Stimulated activated CD4-positive, alpha-beta T cell treated with anti-CD3 and anti-CD28 coated beads, Interleukin-1b, Interleukin-23, amount 100 ng/mL, for 24 hours (primary cell): ENCODE measurements around the gene ELL.
"Not testable (repeated sequence)": the region's sequence is repeated elsewhere in the genome, so short reads cannot be mapped to it uniquely, and the experiment has no call there.

ENCODE experiments used
- DNase-seq, 4 experiments: peaks; one replicate each; pipeline ENCODE4 v3.0.0-alpha.2; 2020; ENCODE audit warnings: low read depth in 4 of 4, low spot score in 1 of 4

Gene ELL

DNA sequence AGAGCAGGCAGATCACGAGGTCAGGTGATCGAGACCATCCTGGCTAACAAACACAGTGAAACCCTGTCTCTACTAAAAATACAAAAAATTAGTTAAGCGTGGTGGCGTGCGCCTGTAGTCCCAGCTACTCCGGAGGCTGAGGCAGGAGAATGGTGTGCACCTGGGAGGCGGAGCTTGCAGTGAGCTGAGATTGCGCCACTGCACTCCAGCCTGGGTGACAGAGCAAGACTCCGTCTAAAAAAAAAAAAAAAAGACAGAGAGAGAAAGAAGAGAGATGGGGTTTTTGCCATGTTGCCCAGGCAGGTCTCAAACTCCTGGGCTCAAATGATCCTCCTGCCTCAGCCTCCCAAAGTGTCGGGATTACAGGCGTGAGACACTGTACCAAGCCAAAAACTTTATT lies 116.1 kb downstream of the ELL start:
- not testable (repeated sequence) for DNase-seq

DNA sequence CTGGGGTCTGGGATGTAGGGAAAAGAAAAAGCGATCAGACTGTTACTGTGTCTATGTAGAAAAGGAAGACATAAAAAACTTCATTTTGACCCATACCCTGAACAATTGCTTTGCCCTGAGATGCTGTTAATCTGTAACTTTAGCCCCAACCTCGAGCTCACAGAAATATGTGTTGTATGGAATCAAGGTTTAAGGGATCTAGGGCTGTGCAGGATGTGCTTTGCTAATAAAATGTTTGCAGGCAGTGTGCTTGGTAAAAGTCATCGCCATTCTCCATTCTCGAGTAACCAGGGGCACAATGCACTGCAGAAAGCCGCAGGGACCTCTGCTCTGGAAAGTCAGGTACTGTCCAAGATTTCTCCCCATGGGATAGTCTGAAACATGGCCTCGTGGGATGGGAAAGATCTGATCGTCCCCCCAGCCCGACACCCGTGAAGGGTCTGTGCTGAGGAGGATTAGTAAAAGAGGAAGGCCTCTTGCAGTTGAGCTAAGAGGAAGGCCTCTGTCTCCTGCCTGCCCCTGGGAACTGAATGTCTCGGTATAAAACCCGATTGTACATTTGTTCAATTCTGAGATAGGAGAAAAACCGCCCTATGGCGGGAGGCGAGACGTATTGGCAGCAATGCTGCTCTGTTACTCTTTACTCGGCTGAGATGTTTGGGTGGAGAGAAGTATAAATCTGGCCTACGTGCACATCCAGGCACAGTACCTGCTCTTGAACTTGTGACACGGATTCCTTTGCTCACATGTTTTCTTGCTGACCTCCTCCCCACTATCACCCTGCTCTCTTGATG lies 119.2 kb downstream of the ELL start:
- not testable (repeated sequence) for DNase-seq

DNA sequence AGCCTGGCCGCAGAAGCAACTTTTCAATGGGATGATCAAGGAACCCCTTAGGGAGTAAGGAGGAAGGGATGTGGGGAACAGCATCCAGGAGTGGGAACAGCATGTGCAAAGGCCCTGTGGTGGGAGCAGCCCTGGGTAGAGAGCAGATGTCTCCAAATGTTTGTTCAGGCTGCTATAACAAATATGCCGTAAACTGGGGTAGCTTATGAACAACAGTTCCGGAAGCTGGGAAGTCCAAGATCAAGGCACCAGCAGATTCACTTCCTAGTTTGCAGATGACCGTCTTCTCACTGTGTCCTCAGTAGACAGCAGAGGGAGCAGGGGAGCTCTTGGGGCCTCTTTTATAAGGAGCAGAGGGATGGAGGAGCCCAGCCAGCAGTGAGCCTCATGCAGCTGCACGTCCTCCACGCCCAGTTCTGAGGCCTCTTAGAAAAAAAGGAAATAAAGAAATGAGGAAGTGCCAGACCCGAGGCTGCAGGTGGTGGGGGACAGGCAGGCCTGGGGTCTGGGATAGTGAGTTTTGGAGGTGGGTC lies 120.2 kb downstream of the ELL start:
- DNase-seq: no peak

DNA sequence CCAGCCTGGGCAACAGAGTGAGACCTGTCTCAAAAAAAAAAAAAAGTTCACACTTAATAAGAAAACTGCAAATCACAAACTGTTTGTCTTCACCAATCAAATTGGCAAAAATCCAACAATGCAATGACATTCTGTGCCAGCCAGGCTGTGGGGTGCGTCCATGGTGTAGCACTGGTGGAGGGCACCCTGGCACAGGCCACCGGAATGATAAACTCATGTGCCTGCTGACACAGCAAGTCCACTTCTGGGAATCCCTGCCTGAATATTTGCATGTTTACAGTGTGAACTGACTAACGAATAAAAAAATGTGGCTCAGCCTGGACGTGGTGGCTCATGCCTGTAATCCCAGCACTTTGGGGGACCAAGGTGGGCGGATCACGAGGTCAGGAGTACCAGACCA lies 122.9 kb downstream of the ELL start:
- DNase-seq: no peak

DNA sequence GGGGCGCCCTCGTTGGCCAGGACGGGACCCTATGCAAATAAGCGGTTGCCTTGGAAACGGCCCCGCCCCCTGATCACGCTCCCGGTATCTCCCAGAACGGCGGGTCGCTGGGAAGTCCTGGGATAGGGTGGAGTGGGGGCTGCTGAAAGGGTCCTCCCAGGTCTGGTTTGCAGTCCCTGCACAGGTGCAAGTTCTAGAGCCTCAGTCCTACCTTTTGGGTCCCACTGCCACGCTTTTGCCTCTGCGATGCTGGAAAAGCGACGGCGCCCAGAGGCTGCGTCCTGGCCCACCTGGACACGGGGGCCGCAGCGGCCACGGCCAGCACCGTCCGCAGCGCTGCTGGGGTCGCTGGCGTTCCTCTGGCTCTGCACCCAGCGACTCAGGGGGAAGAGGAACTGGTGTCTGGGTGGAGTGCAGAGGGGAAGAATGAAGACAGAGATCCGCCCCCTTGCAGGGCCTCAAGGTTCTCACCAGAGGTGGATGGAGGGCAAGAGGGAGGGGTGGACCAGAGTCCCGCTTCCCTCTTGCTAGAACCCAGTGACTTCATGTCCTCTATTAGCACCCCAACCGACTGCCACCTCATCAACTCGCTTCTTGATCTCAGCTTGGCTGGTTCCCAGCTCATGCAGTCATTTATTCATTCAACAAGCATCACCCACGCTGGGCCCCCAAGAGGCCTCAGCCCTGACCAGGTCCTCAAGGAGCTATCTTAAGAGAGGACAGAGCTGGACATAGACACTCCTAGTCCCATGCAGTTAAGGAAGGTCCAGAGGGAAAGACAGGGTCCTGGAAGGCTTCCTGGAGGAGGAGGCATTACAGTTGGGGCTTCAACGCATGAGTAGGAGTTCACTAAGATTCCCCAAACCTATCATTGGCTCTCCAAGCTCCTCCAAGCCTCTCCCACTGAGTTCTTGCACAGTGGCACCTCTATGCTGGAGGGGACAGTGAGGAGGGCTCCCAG lies 124.3 kb downstream of the ELL start, which contains the start of gene LRRC25:
LRRC25 (minus strand) TSS at position 381 of the 961 bp plus-strand sequence. CDS start 659 bp downstream, outside the sequence.
- DNase-seq: no peak

DNA sequence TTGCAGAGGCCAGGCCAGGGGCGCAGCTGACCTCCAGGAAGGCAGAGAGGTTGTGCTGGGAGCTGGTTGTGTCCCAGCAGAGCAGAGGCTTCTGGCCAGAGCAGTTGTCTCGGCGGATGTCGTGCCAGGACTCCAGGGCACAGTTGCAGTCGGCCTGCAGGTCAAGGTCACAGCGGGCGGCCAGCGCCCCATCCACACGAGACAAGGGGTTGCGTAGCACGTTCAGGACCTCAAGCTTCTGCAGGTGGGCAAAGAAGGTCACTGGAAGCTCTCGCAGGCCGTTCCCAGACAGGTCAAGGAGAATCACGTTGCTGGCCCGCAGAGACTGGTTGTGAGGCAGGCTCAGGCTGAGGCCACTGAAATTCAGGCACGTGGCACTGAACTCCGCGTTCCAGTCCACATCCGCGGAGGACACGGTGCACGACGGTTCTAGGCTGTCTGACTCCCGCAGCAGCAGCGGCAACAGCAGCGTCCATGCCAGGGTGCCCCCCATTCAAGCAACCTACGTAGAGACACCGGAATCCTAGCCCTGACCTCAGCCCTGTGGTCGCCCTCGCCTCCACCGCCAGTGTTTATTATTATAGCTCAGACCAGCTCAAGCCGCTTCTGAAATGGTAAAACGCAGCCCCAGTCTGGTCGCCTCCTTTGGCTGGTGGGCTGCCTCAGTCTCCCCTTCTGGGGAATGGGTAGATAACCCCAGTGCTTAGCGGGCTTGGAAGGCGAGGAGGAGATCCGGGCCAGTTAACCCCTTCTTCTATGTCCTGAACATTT lies 125.2 kb downstream of the ELL start:
- no peak for DNase-seq

DNA sequence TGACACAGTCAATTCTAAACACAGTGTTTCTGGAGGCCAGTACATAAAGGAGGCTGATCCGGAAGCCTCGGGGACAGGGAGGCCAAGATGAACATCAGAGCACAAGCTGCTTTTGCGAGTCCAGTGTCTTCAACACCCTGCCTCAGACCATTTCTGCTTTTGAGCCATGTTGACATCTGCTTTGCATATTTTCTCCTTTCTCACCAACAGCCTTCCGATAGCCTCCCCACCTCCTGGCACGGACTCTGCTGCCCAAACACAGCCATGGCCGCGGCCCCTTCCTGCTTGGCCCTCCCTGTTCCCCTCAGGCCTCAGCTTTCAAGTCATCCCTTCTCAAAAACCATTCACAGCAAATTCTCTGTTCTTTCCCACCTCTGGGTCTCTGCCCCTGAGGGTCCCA lies 128.0 kb downstream of the ELL start:
- DNase-seq: no peak

DNA sequence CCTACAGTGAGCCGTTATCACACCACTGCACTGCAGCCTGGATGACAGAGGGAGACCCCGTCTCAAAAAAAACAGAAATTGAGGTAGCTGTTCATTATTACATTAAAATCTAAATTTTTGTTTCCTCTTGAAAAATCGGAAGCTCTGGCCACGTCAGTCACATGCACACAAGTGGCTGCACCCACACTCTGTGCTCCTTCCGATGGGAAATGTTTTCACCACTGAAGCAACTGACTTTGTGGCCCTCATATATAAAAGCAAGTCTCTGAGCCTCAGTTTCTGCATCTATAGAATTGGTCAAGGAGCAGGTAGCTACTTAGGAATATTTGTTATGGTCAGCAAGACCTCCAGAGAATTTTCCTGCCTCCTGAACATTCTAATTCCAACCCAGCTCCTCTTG lies 128.9 kb downstream of the ELL start:
- no peak for DNase-seq
